ENCODE results near the gene BOD1L1.

DNA sequence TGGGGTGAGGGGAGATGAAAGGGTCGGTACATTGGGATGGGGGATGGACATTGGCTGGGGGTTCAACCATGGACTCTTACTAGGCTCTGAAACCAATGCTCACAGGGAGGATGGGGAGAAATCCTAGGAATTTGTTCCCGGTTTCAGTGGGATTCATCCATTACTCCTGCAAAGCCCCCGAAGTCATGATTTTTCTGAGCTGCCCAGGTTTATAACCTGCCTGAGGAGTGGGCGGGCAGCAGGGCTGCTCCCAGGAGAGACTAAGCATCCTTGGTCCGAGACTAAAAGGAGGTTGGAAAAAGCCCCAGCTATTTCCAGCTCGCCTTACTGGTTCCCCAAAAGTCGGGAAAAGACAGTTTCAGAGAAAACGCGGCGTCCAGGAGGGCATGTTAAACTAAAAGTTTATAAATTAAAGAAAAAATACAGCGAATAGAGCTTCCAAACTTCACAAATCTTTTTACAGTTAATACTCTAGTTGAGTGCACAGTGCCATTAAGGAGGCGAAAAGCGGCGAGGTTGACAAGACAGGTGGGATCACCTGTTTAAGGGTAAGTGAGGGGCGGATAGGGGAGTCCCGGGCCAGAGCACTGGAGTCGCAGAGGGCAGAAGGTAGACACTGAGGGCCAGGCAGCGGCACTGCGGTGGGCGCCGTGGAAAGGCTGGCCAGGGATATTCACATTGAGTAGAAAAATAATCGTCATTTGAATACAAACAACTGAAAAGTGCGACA is 86.9 kb downstream of the BOD1L1 start:
- no peak for TF ChIP-seq CTCF (IDR thresholded peaks at IDR 0.05; ENCODE audit: poor library complexity)
- peak; percentile 56 for TF ChIP-seq EZH2 (IDR thresholded peaks at IDR 0.05; ENCODE audit: borderline replicate concordance)
- TF ChIP-seq EZH2phosphoT487 (IDR thresholded peaks at IDR 0.05; ENCODE audit: low read depth, severe bottlenecking, unreplicated experiment), result peak; percentile 71
